GM03348 (cell line): ENCODE data around the gene HIVEP3.

Source experiments
- DNase-seq: peaks from one replicate; pipeline ENCODE4 v3.0.0; 2012; ENCODE audit warnings: low spot score

The HIVEP3 gene

GRCh38 chr1:41627491-41628280 is 291.0 kb downstream of the HIVEP3 start:
- no peak for DNase-seq

GRCh38 chr1:41626616-41627375 is 291.9 kb downstream of the HIVEP3 start:
- peak; percentile 52 for DNase-seq

- DNase-seq = peak; percentile 48
Measured at GRCh38 chr1:41626146-41626545, 292.6 kb downstream of the HIVEP3 start.

GRCh38 chr1:41623736-41624135 is 295.0 kb downstream of the HIVEP3 start:
- DNase-seq = no peak

- DNase-seq = no peak
Measured at GRCh38 chr1:41622859-41623732, 295.6 kb downstream of the HIVEP3 start.

GRCh38 chr1:41622402-41622801 is 296.3 kb downstream of the HIVEP3 start:
- DNase-seq = no peak

- DNase-seq = no peak
Measured at GRCh38 chr1:41621791-41622190, 296.9 kb downstream of the HIVEP3 start.

GRCh38 chr1:41621256-41621655 is 297.5 kb downstream of the HIVEP3 start:
- DNase-seq = no peak

- no peak for DNase-seq
Measured at GRCh38 chr1:41620365-41621169, 298.2 kb downstream of the HIVEP3 start.

- DNase-seq = no peak
Measured at GRCh38 chr1:41619511-41620364, 299.0 kb downstream of the HIVEP3 start.

- no peak for DNase-seq
Measured at GRCh38 chr1:41618871-41619270, 299.9 kb downstream of the HIVEP3 start.

GRCh38 chr1:41618066-41618825 is 300.5 kb downstream of the HIVEP3 start:
- DNase-seq = no peak

- no peak for DNase-seq
Measured at GRCh38 chr1:41617336-41617735, 301.4 kb downstream of the HIVEP3 start.

GRCh38 chr1:41616563-41616962 is 302.2 kb downstream of the HIVEP3 start:
- DNase-seq = no peak

- DNase-seq = no peak
Measured at GRCh38 chr1:41615981-41616380, 302.7 kb downstream of the HIVEP3 start.

GRCh38 chr1:41615316-41615715 is 303.4 kb downstream of the HIVEP3 start:
- DNase-seq = no peak

GRCh38 chr1:41614818-41615217 is 303.9 kb downstream of the HIVEP3 start:
- no peak for DNase-seq

GRCh38 chr1:41613689-41614574 is 304.8 kb downstream of the HIVEP3 start:
- peak; percentile 67 for DNase-seq

- peak; percentile 70 for DNase-seq
Measured at GRCh38 chr1:41612953-41613352, 305.8 kb downstream of the HIVEP3 start.
